ENCODE measurements around the gene GPR55.

Gene GPR55

GRCh38 chr2:230873661-230874401 is 51.2 kb downstream of the GPR55 start:
- DNase-seq (ENCODE audit: low read depth in 1 of 2, low spot score in 1 of 2), result no peak
- no peak overlapping the region for H3K27ac ChIP-seq (replicated peaks)
- TF ChIP-seq POLR2AphosphoS5 (IDR thresholded peaks at IDR 0.05; ENCODE audit: low read depth) (no peak), REST (IDR thresholded peaks at IDR 0.05; ENCODE audit: insufficient replicate concordance, low read depth) (no peak), SPI1 (IDR thresholded peaks at IDR 0.05; ENCODE audit: borderline replicate concordance, low read depth) (no peak), GABPA (IDR thresholded peaks at IDR 0.05; ENCODE audit: low read depth) (no peak)
- TF ChIP-seq, protein P1, sequence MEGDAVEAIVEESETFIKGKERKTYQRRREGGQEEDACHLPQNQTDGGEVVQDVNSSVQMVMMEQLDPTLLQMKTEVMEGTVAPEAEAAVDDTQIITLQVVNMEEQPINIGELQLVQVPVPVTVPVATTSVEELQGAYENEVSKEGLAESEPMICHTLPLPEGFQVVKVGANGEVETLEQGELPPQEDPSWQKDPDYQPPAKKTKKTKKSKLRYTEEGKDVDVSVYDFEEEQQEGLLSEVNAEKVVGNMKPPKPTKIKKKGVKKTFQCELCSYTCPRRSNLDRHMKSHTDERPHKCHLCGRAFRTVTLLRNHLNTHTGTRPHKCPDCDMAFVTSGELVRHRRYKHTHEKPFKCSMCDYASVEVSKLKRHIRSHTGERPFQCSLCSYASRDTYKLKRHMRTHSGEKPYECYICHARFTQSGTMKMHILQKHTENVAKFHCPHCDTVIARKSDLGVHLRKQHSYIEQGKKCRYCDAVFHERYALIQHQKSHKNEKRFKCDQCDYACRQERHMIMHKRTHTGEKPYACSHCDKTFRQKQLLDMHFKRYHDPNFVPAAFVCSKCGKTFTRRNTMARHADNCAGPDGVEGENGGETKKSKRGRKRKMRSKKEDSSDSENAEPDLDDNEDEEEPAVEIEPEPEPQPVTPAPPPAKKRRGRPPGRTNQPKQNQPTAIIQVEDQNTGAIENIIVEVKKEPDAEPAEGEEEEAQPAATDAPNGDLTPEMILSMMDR (IDR thresholded peaks at IDR 0.05; ENCODE audit: insufficient read depth, low read length), result no peak
- no peaks in the 10 kb centered on the region for H3K27me3 ChIP-seq (ENCODE audit: insufficient read depth, poor library complexity, severe bottlenecking)
- no peak overlapping the region for H3K4me3 ChIP-seq (replicated peaks; ENCODE audit: insufficient read depth, low read length)

DNA sequence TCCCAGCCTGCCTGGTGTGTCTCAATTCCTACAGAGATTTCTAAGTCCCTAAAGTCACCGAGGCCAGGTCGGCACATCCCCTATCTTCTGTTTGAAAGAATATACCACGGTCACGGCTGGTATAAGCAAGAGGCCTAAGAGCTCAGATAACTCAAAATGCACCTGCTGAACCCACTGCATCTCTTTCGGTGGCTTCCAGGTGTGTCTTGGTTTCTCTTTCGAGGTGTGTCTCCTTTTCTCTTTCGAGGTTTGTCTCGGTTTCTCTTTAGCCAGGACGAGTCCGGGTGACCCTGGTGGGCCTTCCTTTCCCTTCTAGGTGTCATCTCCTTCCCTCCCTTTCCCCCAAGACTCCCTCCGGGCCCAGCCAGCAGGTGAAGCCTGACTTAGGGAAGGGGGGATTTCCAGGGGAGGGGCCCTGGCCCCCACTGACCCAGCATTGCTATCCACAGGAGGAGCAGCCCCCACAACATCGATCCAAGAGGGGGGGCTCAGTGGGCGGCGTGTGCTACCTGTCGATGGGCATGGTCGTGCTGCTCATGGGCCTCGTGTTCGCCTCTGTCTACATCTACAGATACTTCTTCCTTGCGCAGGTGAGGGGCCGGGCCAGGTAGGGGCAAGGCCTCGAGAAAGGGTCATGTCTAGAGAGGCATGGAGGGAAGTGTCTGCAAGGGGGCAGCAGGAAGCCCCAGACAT is 51.9 kb downstream of the GPR55 start:
- H3K27me3 ChIP-seq (ENCODE audit: insufficient read depth, poor library complexity, severe bottlenecking), result no peaks in the 10 kb centered on the region
- H3K4me3 ChIP-seq (replicated peaks; ENCODE audit: insufficient read depth, low read length), result no peak overlapping the region
- TF ChIP-seq SPI1 (IDR thresholded peaks at IDR 0.05; ENCODE audit: borderline replicate concordance, low read depth) (no peak), POLR2AphosphoS5 (IDR thresholded peaks at IDR 0.05; ENCODE audit: low read depth) (no peak), REST (IDR thresholded peaks at IDR 0.05; ENCODE audit: insufficient replicate concordance, low read depth) (no peak), GABPA (IDR thresholded peaks at IDR 0.05; ENCODE audit: low read depth) (no peak)
- TF ChIP-seq, protein P1 (IDR thresholded peaks at IDR 0.05; ENCODE audit: insufficient read depth, low read length), result no peak
- no peak for DNase-seq (ENCODE audit: low read depth in 1 of 2, low spot score in 1 of 2)
- H3K27ac ChIP-seq (replicated peaks), result no peak overlapping the region

- no peak overlapping the region for H3K27ac ChIP-seq (replicated peaks)
- no peak for DNase-seq (ENCODE audit: low read depth in 1 of 2, low spot score in 1 of 2)
- H3K27me3 ChIP-seq (ENCODE audit: insufficient read depth, poor library complexity, severe bottlenecking), result no peaks in the 10 kb centered on the region
- TF ChIP-seq, protein P1 (IDR thresholded peaks at IDR 0.05; ENCODE audit: insufficient read depth, low read length), result no peak
- no peak for TF ChIP-seq REST (IDR thresholded peaks at IDR 0.05; ENCODE audit: insufficient replicate concordance, low read depth)
- no peak for TF ChIP-seq GABPA (IDR thresholded peaks at IDR 0.05; ENCODE audit: low read depth)
- no peak for TF ChIP-seq SPI1 (IDR thresholded peaks at IDR 0.05; ENCODE audit: borderline replicate concordance, low read depth)
- no peak for TF ChIP-seq POLR2AphosphoS5 (IDR thresholded peaks at IDR 0.05; ENCODE audit: low read depth)
- no peak overlapping the region for H3K4me3 ChIP-seq (replicated peaks; ENCODE audit: insufficient read depth, low read length)
Measured at GRCh38 chr2:230872151-230872967, 52.7 kb downstream of the GPR55 start.

Measured in HL-60 (cell line).